Activated T-helper 1 cell treated with anti-CD3 and anti-CD28 coated beads, Interleukin-12 subunit alpha, Interleukin-12 subunit beta, Interleukin-2, Interleukin-4 antibody, amounts not matched to agents 30 ng/mL and 10 ng/mL and 1 ng/mL, durations not matched to agents 14 hours and 24 hours and 36 hours (primary cell): ENCODE results near the gene DIO1. TPM values are rescaled to one million over a fixed set of nuclear protein-coding genes. Genes with fewer than 3 reads are reported as not detected.
"Not testable (repeated sequence)": the region's sequence is repeated elsewhere in the genome, so short reads cannot be mapped to it uniquely, and the experiment has no call there.

Experiments used
- DNase-seq: peaks from one replicate; pipeline ENCODE4 v3.0.0; 2021; ENCODE audit warnings: low spot score
- H3K27ac Mint-ChIP-seq: one replicate; pipeline ENCODE4 v1.8.0; 2021; ENCODE audit warnings: mild to moderate bottlenecking, mixed read lengths
- H3K27me3 Mint-ChIP-seq: one replicate; pipeline ENCODE4 v1.8.0; 2022; ENCODE audit warnings: mild to moderate bottlenecking, moderate library complexity, mixed read lengths; ENCODE audit not compliant: insufficient read depth
- H3K36me3 Mint-ChIP-seq: one replicate; pipeline ENCODE4 v1.8.0; 2021; ENCODE audit warnings: low read depth, mixed read lengths
- H3K4me1 Mint-ChIP-seq: one replicate; pipeline ENCODE4 v1.8.0; 2021; ENCODE audit warnings: low read depth, mixed read lengths
- H3K4me3 Mint-ChIP-seq: one replicate; pipeline ENCODE4 v1.8.0; 2021; ENCODE audit warnings: mild to moderate bottlenecking, moderate library complexity, mixed read lengths
- H3K9me3 Mint-ChIP-seq: one replicate; pipeline ENCODE4 v1.8.0; 2021; ENCODE audit warnings: mixed read lengths
- intact Hi-C: fragments of 100-400 bp; cut with micrococcal nuclease; formaldehyde crosslinking; loops from one replicate; pipeline ENCODE4 v1.15.1; 2024
- total RNA-seq: library from RNA; stranded (reverse); gene quantifications from 2 replicates; pipeline ENCODE4 v1.2.3, GENCODE V29; 2022

DIO1 gene
- total RNA-seq, 1 donor from 2014 or later: not detected

GRCh38 chr1:53881853-53882252 lies 12.1 kb upstream of the DIO1 start:
- H3K9me3 Mint-ChIP-seq, H3K4me3 Mint-ChIP-seq, H3K27me3 Mint-ChIP-seq, intact Hi-C loops, H3K27ac Mint-ChIP-seq, H3K4me1 Mint-ChIP-seq, DNase-seq: not testable (repeated sequence)
- peaks cover 40% of the 10 kb centered on the region for H3K36me3 Mint-ChIP-seq

- intact Hi-C loops, H3K9me3 Mint-ChIP-seq, DNase-seq, H3K27me3 Mint-ChIP-seq, H3K4me1 Mint-ChIP-seq, H3K27ac Mint-ChIP-seq, H3K4me3 Mint-ChIP-seq: not testable (repeated sequence)
- H3K36me3 Mint-ChIP-seq: peaks cover 36% of the 10 kb centered on the region
Observed at GRCh38 chr1:53883600-53883999, 10.4 kb upstream of the DIO1 start.

GRCh38 chr1:53888681-53889080 lies 5.3 kb upstream of the DIO1 start:
- Mint-ChIP-seq H3K4me3 (peak overlapping the region; percentile 98), H3K9me3 (no peaks in the 10 kb centered on the region), H3K4me1 (peaks cover 26% of the 10 kb centered on the region), H3K27ac (peak overlapping the region; percentile 89), H3K27me3 (no peaks in the 10 kb centered on the region), H3K36me3 (peaks cover 12% of the 10 kb centered on the region)
- intact Hi-C loops: loop anchor here (1.0 to 2.0 kb wide), 4 partner anchors 31 to 518 kb away; partner anchors contain the start of genes IFT25 and SSBP3
- no peak for DNase-seq

GRCh38 chr1:53889304-53890298 lies 4.4 kb upstream of the DIO1 start, which contains the start of gene YIPF1:
YIPF1 (minus strand) TSS chr1:53889797; CDS start chr1:53888937, 860 bp downstream.
- peak; percentile 89 for DNase-seq
- Mint-ChIP-seq H3K4me1 (peaks cover 26% of the 10 kb centered on the region), H3K27ac (peak within 1 kb of the TSS; percentile 96), H3K36me3 (peaks cover 12% of the 10 kb centered on the region), H3K4me3 (peak within 1 kb of the TSS; percentile 98), H3K27me3 (no peaks in the 10 kb centered on the region), H3K9me3 (no peaks in the 10 kb centered on the region)
- intact Hi-C loops: loop anchor here (1.0 to 2.0 kb wide), 6 partner anchors 30 to 517 kb away; partner anchors contain the start of genes IFT25, NDC1 and SSBP3

- intact Hi-C loops: loop anchor here (1.0 kb wide), 2 partner anchors 52 kb away; partner anchors contain the start of gene NDC1
- Mint-ChIP-seq H3K27me3 (no peaks in the 10 kb centered on the region), H3K4me1 (peaks cover 26% of the 10 kb centered on the region), H3K4me3 (peak overlapping the region; percentile 98), H3K9me3 (no peaks in the 10 kb centered on the region), H3K36me3 (peaks cover 6% of the 10 kb centered on the region), H3K27ac (peak overlapping the region; percentile 96)
- DNase-seq: no peak
Observed at GRCh38 chr1:53890522-53890941, 3.5 kb upstream of the DIO1 start.

- intact Hi-C loops: no loop called here
- no peak overlapping the region for H3K27ac Mint-ChIP-seq
- DNase-seq: no peak
- no peaks in the 10 kb centered on the region for H3K27me3 Mint-ChIP-seq
- H3K9me3 Mint-ChIP-seq: no peaks in the 10 kb centered on the region
- H3K36me3 Mint-ChIP-seq: peaks cover 6% of the 10 kb centered on the region
- H3K4me1 Mint-ChIP-seq: peaks cover 26% of the 10 kb centered on the region
- no peak overlapping the region for H3K4me3 Mint-ChIP-seq
Observed at GRCh38 chr1:53891018-53891417, 3.0 kb upstream of the DIO1 start.

GRCh38 chr1:53891678-53892077 lies 2.3 kb upstream of the DIO1 start:
- H3K4me1 Mint-ChIP-seq: peaks cover 26% of the 10 kb centered on the region
- no peaks in the 10 kb centered on the region for H3K9me3 Mint-ChIP-seq
- no peak overlapping the region for H3K4me3 Mint-ChIP-seq
- H3K27me3 Mint-ChIP-seq: no peaks in the 10 kb centered on the region
- intact Hi-C loops: no loop called here
- H3K36me3 Mint-ChIP-seq: peaks cover 6% of the 10 kb centered on the region
- H3K27ac Mint-ChIP-seq: no peak overlapping the region
- no peak for DNase-seq

GRCh38 chr1:53892911-53893310 lies 1.1 kb upstream of the DIO1 start:
- H3K27ac Mint-ChIP-seq: no peak overlapping the region
- peaks cover 2% of the 10 kb centered on the region for H3K36me3 Mint-ChIP-seq
- H3K4me3 Mint-ChIP-seq: no peak overlapping the region
- H3K27me3 Mint-ChIP-seq: no peaks in the 10 kb centered on the region
- intact Hi-C loops: no loop called here
- H3K4me1 Mint-ChIP-seq: peaks cover 26% of the 10 kb centered on the region
- H3K9me3 Mint-ChIP-seq: no peaks in the 10 kb centered on the region
- no peak for DNase-seq

GRCh38 chr1:53894644-53895043 lies 657 bp downstream of the DIO1 start:
- no peaks in the 10 kb centered on the region for H3K27me3 Mint-ChIP-seq
- peaks cover 13% of the 10 kb centered on the region for H3K4me1 Mint-ChIP-seq
- no peak overlapping the region for H3K27ac Mint-ChIP-seq
- H3K4me3 Mint-ChIP-seq: no peak overlapping the region
- intact Hi-C loops: no loop called here
- no peaks in the 10 kb centered on the region for H3K9me3 Mint-ChIP-seq
- DNase-seq: no peak
- peaks cover 2% of the 10 kb centered on the region for H3K36me3 Mint-ChIP-seq

GRCh38 chr1:53895421-53895820 lies 1.4 kb downstream of the DIO1 start:
- no peaks in the 10 kb centered on the region for H3K27me3 Mint-ChIP-seq
- peaks cover 2% of the 10 kb centered on the region for H3K36me3 Mint-ChIP-seq
- peaks cover 5% of the 10 kb centered on the region for H3K4me1 Mint-ChIP-seq
- H3K4me3 Mint-ChIP-seq: no peak overlapping the region
- H3K27ac Mint-ChIP-seq: no peak overlapping the region
- no peak for DNase-seq
- intact Hi-C loops: no loop called here
- H3K9me3 Mint-ChIP-seq: no peaks in the 10 kb centered on the region

GRCh38 chr1:53896635-53897229 lies 2.7 kb downstream of the DIO1 start:
- DNase-seq: no peak
- intact Hi-C loops: no loop called here
- no peak overlapping the region for H3K27ac Mint-ChIP-seq

GRCh38 chr1:53899206-53899628 lies 5.2 kb downstream of the DIO1 start:
- peaks cover 11% of the 10 kb centered on the region for H3K4me1 Mint-ChIP-seq
- H3K4me3 Mint-ChIP-seq: no peak overlapping the region
- no peak for DNase-seq
- no peaks in the 10 kb centered on the region for H3K27me3 Mint-ChIP-seq
- peaks cover 2% of the 10 kb centered on the region for H3K36me3 Mint-ChIP-seq
- no peak overlapping the region for H3K27ac Mint-ChIP-seq
- intact Hi-C loops: no loop called here
- H3K9me3 Mint-ChIP-seq: no peaks in the 10 kb centered on the region

More at GRCh38 chr1:53896635-53897229, 2.7 kb downstream of the DIO1 start:
- H3K9me3 Mint-ChIP-seq: no peaks in the 10 kb centered on the region
- no peaks in the 10 kb centered on the region for H3K27me3 Mint-ChIP-seq
- peaks cover 11% of the 10 kb centered on the region for H3K4me1 Mint-ChIP-seq
- no peak overlapping the region for H3K4me3 Mint-ChIP-seq
- H3K36me3 Mint-ChIP-seq: peaks cover 2% of the 10 kb centered on the region

- intact Hi-C loops: no loop called here
- Mint-ChIP-seq H3K27ac (no peak overlapping the region), H3K4me3 (no peak overlapping the region)
Observed at GRCh38 chr1:53899708-53900107, 5.7 kb downstream of the DIO1 start.

More at GRCh38 chr1:53899708-53900107, 5.7 kb downstream of the DIO1 start:
- peaks cover 2% of the 10 kb centered on the region for H3K36me3 Mint-ChIP-seq
- peaks cover 11% of the 10 kb centered on the region for H3K4me1 Mint-ChIP-seq
- no peaks in the 10 kb centered on the region for H3K27me3 Mint-ChIP-seq
- DNase-seq: no peak
- H3K9me3 Mint-ChIP-seq: no peaks in the 10 kb centered on the region
